D721Med (cell line): ENCODE measurements around the gene THRA.

Experiments used
- DNase-seq: peaks from one replicate; pipeline ENCODE4 v3.0.0; 2011; ENCODE audit warnings: low spot score; ENCODE audit not compliant: insufficient read length
- FAIRE-seq: peaks from 2 replicates; lab custom pipeline; 2011; peaks lifted over from hg19 to GRCh38; lab: Jason Lieb, UNC
- CTCF ChIP-seq: IDR thresholded peaks from 2 replicates; pipeline ENCODE4 v1.5.1; 2012; ENCODE audit warnings: mild to moderate bottlenecking, control low read depth; ENCODE audit not compliant: insufficient read depth; ENCODE audit errors: missing control alignments

THRA gene

GRCh38 chr17:40062329-40063186 is at the start of gene THRA:
Gene THRA, plus strand, starts transcription at chr17:40062965. Its CDS starts 11,524 bp downstream, at chr17:40074489.
- no peak for FAIRE-seq
- no peak for DNase-seq
- TF ChIP-seq CTCF = peak; percentile 27

DNA sequence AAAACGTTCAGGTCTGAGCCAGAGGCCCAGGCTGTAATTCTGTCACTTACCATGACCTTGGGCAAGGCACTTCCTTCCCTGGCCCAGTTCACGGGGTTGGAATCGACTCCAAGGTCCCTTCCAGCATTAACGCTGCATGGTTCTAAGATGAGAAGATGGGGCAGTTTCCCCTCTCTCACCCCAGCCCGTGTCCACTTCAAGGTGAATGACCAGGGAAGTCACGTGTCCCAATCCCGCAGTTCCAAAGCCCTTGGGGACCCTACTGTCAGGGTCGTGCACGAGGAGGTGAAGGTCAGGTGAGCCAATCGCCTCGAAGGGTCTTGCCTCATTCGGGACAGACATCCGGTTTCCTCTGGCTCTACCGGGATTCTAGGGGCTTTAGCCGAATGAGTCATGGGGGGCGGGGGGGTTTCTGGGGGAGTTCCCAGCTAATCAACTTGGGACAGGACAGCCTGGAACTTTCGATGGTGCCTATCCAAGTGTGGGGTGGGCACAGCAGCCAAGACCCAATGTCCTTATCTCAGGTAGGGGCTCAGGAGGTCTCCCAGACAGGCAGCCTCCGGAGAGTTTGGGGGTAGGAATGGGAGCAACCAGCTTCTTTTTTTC is 48.3 kb upstream of the THRA start:
- FAIRE-seq = no peak
- peak; percentile 13 for DNase-seq
- TF ChIP-seq CTCF = no peak

DNA sequence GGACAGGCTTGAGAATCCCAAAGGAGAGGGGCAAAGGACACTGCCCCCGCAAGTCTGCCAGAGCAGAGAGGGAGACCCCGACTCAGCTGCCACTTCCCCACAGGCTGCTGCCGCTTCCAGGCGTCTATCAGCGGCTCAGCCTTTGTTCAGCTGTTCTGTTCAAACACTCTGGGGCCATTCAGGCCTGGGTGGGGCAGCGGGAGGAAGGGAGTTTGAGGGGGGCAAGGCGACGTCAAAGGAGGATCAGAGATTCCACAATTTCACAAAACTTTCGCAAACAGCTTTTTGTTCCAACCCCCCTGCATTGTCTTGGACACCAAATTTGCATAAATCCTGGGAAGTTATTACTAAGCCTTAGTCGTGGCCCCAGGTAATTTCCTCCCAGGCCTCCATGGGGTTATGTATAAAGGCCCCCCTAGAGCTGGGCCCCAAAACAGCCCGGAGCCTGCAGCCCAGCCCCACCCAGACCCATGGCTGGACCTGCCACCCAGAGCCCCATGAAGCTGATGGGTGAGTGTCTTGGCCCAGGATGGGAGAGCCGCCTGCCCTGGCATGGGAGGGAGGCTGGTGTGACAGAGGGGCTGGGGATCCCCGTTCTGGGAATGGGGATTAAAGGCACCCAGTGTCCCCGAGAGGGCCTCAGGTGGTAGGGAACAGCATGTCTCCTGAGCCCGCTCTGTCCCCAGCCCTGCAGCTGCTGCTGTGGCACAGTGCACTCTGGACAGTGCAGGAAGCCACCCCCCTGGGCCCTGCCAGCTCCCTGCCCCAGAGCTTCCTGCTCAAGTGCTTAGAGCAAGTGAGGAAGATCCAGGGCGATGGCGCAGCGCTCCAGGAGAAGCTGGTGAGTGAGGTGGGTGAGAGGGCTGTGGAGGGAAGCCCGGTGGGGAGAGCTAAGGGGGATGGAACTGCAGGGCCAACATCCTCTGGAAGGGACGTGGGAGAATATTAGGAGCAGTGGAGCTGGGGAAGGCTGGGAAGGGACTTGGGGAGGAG is 47.5 kb upstream of the THRA start, which contains the start of gene CSF3:
Gene CSF3, plus strand, starts transcription at position 436 of the 993 bp plus-strand sequence. Its CDS starts 35 bp downstream, at position 471.
- peak; percentile 8 for DNase-seq
- no peak for FAIRE-seq
- no peak for TF ChIP-seq CTCF

DNA sequence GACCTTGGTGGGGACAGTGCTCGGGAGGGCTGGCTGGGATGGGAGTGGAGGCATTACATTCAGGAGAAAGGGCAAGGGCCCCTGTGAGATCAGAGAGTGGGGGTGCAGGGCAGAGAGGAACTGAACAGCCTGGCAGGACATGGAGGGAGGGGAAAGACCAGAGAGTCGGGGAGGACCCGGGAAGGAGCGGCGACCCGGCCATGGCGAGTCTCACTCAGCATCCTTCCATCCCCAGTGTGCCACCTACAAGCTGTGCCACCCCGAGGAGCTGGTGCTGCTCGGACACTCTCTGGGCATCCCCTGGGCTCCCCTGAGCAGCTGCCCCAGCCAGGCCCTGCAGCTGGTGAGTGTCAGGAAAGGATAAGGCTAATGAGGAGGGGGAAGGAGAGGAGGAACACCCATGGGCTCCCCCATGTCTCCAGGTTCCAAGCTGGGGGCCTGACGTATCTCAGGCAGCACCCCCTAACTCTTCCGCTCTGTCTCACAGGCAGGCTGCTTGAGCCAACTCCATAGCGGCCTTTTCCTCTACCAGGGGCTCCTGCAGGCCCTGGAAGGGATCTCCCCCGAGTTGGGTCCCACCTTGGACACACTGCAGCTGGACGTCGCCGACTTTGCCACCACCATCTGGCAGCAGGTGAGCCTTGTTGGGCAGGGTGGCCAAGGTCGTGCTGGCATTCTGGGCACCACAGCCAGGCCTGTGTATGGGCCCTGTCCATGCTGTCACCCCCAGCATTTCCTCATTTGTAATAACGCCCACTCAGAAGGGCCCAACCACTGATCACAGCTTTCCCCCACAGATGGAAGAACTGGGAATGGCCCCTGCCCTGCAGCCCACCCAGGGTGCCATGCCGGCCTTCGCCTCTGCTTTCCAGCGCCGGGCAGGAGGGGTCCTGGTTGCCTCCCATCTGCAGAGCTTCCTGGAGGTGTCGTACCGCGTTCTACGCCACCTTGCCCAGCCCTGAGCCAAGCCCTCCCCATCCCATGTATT is 46.5 kb upstream of the THRA start:
- TF ChIP-seq CTCF = no peak
- DNase-seq (peak; percentile 14), FAIRE-seq (no peak)

GRCh38 chr17:40017422-40018080 is 45.2 kb upstream of the THRA start:
- FAIRE-seq (no peak), DNase-seq (peak; percentile 12)
- no peak for TF ChIP-seq CTCF
